ENCODE measurements around the gene AIP.
A peak's percentile ranks its signal among the peaks of the same experiment; 100 is the strongest.

AIP gene

GRCh38 chr11:67493548-67494370 is 10.9 kb downstream of the AIP start:
- no peak for DNase-seq (ENCODE audit: low read depth)

GRCh38 chr11:67494371-67495233 is 11.8 kb downstream of the AIP start:
- no peak for DNase-seq (ENCODE audit: low read depth)

- no peak for DNase-seq (ENCODE audit: low read depth)
Observed at GRCh38 chr11:67495234-67496005, 12.6 kb downstream of the AIP start.

- DNase-seq (ENCODE audit: low read depth), result no peak
Observed at GRCh38 chr11:67496113-67496512, 13.3 kb downstream of the AIP start.

- DNase-seq (ENCODE audit: low read depth), result no peak
Observed at GRCh38 chr11:67497656-67498291, 14.9 kb downstream of the AIP start.

GRCh38 chr11:67498544-67498972 is 15.7 kb downstream of the AIP start:
- DNase-seq (ENCODE audit: low read depth), result no peak

- DNase-seq (ENCODE audit: low read depth), result no peak
Observed at GRCh38 chr11:67499808-67500483, 17.1 kb downstream of the AIP start.

- no peak for DNase-seq (ENCODE audit: low read depth)
Observed at GRCh38 chr11:67500484-67500821, 17.6 kb downstream of the AIP start.

GRCh38 chr11:67500831-67501715 is 18.2 kb downstream of the AIP start:
- no peak for DNase-seq (ENCODE audit: low read depth)

- no peak for DNase-seq (ENCODE audit: low read depth)
Observed at GRCh38 chr11:67501854-67502253, 19.0 kb downstream of the AIP start.

- DNase-seq (ENCODE audit: low read depth), result no peak
Observed at GRCh38 chr11:67502328-67502979, 19.6 kb downstream of the AIP start.

GRCh38 chr11:67503119-67504004 is 20.5 kb downstream of the AIP start:
- no peak for DNase-seq (ENCODE audit: low read depth)

GRCh38 chr11:67504005-67504949 is 21.5 kb downstream of the AIP start:
- no peak for DNase-seq (ENCODE audit: low read depth)

GRCh38 chr11:67504950-67505581 is 22.2 kb downstream of the AIP start, which contains the start of gene PITPNM1:
Gene PITPNM1, minus strand, starts transcription at chr11:67505363. Its CDS starts 1,183 bp downstream, at chr11:67504180.
- DNase-seq (ENCODE audit: low read depth), result no peak

GRCh38 chr11:67505605-67506396 is 23.0 kb downstream of the AIP start:
- peak; percentile 74 for DNase-seq (ENCODE audit: low read depth)

GRCh38 chr11:67506426-67507051 is 23.7 kb downstream of the AIP start:
- no peak for DNase-seq (ENCODE audit: low read depth)

All from GM04503 (cell line).